Cortex of kidney (tissue), 1 donor: ENCODE results near the gene ANGPT4.

ENCODE experiments used
- DNase-seq: peaks from one replicate; lab custom pipeline; 2025; lab: John Stamatoyannopoulos, UW

The ANGPT4 gene

GRCh38 chr20:825710-826421, 90.3 kb downstream of the ANGPT4 start:
- no peak for DNase-seq

- no peak for DNase-seq
Observed at GRCh38 chr20:824916-825315, 91.2 kb downstream of the ANGPT4 start.

GRCh38 chr20:824490-824889, 91.6 kb downstream of the ANGPT4 start:
- DNase-seq = no peak

GRCh38 chr20:823574-823902, 92.6 kb downstream of the ANGPT4 start:
- no peak for DNase-seq

- DNase-seq = no peak
Observed at GRCh38 chr20:822651-823573, 93.2 kb downstream of the ANGPT4 start.

GRCh38 chr20:821731-822065, 94.4 kb downstream of the ANGPT4 start:
- no peak for DNase-seq

- DNase-seq = no peak
Observed at GRCh38 chr20:821046-821730, 94.9 kb downstream of the ANGPT4 start.

- no peak for DNase-seq
Observed at GRCh38 chr20:820323-820953, 95.7 kb downstream of the ANGPT4 start.
